GM12875 (cell line): ENCODE data around the gene ILKAP.

Source experiments
- H3K4me3 ChIP-seq: one replicate; pipeline ENCODE4 v1.5.1; 2011; ENCODE audit warnings: low read depth, low read length, control low read depth
- TF ChIP-seq, protein P1 (sequence below): IDR thresholded peaks from 2 replicates; pipeline ENCODE4 v1.5.1; 2011; ENCODE audit warnings: low read depth, mild to moderate bottlenecking, control low read depth, inconsistent platforms, low read length, moderate library complexity, borderline replicate concordance; ENCODE audit not compliant: insufficient read depth

ILKAP gene

DNA sequence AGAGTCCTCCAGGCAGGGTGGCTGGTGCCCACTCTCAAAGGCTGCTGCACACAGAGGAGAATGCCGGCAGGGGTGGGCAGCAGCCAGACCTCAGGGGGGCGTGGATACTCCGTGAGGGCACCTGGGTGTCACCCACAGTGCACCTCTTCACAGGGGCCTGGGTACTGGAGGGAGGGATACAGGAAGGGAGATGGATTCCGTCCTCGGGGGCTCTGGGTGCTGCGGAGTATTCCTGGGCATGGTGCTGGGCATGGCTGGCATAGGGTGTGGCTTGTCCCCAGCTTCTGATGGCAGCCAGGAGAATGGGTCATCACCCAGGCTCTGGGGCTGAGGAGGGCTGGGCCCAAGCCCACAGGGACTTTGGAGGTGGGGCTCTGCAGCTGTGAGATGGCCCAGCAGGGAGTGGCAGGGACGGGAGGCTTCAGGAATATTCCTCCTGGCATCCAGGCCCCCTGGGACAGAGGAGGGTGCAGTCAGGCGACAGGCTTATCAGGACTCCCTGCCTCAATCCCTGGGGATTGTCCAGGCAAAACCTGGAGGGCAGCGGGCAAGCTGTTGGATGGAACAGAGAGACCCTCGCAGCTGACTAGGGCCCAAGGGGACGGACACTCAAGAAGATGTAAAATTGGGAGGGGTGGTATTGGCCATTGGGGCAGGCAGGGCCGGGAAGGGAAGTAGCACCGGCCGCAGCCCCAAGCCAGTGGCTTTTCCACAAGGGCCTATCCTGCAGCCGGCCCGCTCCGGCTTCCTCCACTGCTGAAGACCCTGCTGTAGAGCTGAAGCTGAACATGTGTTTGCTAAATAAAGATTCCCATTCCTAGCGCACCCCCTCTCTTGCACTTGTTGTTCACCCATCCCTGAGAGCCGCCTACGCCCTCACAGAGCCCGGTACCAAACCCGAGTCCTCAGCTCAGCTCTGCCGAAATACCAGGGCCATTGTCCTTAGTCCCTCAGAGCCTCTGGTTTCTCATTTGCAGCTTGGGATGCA lies 70.7 kb downstream of the ILKAP start:
- no peak overlapping the region for H3K4me3 ChIP-seq
- TF ChIP-seq, protein P1, sequence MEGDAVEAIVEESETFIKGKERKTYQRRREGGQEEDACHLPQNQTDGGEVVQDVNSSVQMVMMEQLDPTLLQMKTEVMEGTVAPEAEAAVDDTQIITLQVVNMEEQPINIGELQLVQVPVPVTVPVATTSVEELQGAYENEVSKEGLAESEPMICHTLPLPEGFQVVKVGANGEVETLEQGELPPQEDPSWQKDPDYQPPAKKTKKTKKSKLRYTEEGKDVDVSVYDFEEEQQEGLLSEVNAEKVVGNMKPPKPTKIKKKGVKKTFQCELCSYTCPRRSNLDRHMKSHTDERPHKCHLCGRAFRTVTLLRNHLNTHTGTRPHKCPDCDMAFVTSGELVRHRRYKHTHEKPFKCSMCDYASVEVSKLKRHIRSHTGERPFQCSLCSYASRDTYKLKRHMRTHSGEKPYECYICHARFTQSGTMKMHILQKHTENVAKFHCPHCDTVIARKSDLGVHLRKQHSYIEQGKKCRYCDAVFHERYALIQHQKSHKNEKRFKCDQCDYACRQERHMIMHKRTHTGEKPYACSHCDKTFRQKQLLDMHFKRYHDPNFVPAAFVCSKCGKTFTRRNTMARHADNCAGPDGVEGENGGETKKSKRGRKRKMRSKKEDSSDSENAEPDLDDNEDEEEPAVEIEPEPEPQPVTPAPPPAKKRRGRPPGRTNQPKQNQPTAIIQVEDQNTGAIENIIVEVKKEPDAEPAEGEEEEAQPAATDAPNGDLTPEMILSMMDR, result no peak

GRCh38 chr2:238131761-238132462 lies 71.6 kb downstream of the ILKAP start:
- H3K4me3 ChIP-seq, result no peak overlapping the region
- TF ChIP-seq, protein P1, result no peak

DNA sequence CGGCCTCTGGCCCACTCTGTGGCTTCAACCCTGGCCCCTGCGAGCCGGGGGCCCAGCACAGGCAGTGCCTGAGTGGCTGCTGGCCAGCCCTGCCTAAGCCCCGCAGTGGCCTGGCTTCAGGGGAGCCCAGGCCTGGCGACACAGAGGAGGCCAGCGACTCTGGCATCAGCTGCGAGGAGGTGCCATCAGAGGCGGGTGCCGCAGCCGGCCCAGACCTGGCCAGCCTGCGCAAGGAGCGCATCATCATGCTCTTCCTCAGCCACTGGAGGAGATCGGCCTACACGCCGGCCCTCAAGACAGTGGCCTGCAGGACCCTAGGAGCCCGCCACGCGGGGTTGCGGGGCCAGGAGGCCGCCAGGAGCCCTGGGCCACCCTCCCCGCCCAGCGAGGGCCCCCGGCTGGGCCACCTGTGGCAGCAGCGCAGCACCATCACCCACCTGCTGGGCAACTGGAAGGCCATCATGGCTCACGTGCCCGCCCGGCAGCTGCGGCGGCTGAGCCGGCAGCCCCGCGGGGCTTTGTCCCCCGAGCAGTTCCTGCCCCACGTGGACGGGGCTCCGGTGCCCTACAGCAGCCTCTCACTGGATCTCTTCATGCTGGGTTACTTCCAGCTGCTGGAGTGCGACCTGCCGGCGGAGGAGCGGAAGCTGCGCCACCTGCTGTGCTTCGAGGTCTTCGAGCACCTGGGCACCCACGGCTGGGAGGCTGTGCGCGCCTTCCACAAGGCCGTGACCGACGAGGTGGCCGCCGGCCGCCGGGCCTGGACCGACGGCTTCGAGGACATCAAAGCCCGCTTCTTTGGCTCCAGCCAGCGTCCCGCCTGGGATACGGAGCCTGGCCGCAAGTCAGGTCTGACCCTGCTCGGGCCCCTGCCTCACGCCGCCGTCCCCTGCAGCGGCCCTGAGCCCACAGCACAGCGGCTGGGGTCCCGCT lies 72.5 kb downstream of the ILKAP start:
- TF ChIP-seq, protein P1, result no peak
- no peak overlapping the region for H3K4me3 ChIP-seq

DNA sequence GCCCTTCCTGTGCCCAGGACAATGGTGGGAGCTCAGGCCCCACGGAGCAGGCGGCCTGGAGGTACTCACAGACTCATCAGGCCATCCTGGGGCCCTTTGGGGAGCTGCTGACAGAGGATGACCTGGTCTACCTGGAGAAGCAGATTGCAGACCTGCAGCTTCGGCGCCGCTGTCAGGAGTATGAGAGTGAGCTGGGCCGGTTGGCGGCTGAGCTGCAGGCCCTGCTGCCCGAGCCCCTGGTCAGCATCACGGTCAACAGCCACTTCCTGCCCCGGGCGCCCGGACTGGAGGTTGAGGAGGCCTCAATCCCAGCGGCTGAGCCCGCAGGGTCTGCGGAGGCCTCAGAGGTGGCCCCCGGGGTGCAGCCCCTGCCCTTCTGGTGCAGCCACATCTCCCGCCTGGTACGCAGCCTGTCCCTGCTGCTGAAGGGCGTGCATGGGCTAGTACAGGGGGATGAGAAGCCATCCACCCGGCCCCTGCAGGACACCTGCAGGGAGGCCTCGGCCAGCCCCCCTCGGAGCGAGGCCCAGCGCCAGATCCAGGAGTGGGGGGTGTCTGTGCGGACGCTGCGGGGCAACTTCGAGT lies 73.3 kb downstream of the ILKAP start:
- no peak overlapping the region for H3K4me3 ChIP-seq
- TF ChIP-seq, protein P1, result no peak

GRCh38 chr2:238129166-238130010 lies 74.1 kb downstream of the ILKAP start:
- no peak overlapping the region for H3K4me3 ChIP-seq
- TF ChIP-seq, protein P1, result no peak
